ENCODE data around the gene ZSCAN12. TPM values are rescaled to one million over a fixed set of nuclear protein-coding genes. Genes with fewer than 3 reads are reported as not detected.

ZSCAN12 gene
- total RNA-seq, 2 experiments from 2014 or later = 8.4 to 10.5 TPM

GRCh38 chr6:28333047-28333446 lies 66.5 kb downstream of the ZSCAN12 start:
- Histone ChIP-seq H3K4me2 (ENCODE audit: low read length) (no peak overlapping the region), H3K79me2 (ENCODE audit: insufficient read depth, low read depth, low read length) (no peaks in the 10 kb centered on the region), H2AFZ (ENCODE audit: low read length) (no peak overlapping the region), H3K4me3 (ENCODE audit: low read depth, low read length, poor library complexity, severe bottlenecking) (no peak overlapping the region), H3K9me3 (ENCODE audit: low read length) (no peaks in the 10 kb centered on the region), H3K9me2 (ENCODE audit: insufficient read depth, low read length) (no peaks in the 10 kb centered on the region), H3K36me3 (ENCODE audit: insufficient read depth, low read length) (no peaks in the 10 kb centered on the region), H3K4me1 (ENCODE audit: insufficient read depth, low read length, poor library complexity, severe bottlenecking) (peaks cover 14% of the 10 kb centered on the region), H3K27ac (ENCODE audit: low read depth, low read length, poor library complexity, severe bottlenecking) (no peak overlapping the region), H4K20me1 (ENCODE audit: insufficient read depth, low read length) (no peaks in the 10 kb centered on the region)
- BruUV-seq (replicated peaks) = no TSS peak
- POLR2A ChIA-PET = no interaction called here
- intact Hi-C loops (cut with micrococcal nuclease; ENCODE audit: unreplicated experiment) = no loop called here
- no peak for DNase-seq (ENCODE audit: low spot score)
- TF ChIP-seq, protein P1, sequence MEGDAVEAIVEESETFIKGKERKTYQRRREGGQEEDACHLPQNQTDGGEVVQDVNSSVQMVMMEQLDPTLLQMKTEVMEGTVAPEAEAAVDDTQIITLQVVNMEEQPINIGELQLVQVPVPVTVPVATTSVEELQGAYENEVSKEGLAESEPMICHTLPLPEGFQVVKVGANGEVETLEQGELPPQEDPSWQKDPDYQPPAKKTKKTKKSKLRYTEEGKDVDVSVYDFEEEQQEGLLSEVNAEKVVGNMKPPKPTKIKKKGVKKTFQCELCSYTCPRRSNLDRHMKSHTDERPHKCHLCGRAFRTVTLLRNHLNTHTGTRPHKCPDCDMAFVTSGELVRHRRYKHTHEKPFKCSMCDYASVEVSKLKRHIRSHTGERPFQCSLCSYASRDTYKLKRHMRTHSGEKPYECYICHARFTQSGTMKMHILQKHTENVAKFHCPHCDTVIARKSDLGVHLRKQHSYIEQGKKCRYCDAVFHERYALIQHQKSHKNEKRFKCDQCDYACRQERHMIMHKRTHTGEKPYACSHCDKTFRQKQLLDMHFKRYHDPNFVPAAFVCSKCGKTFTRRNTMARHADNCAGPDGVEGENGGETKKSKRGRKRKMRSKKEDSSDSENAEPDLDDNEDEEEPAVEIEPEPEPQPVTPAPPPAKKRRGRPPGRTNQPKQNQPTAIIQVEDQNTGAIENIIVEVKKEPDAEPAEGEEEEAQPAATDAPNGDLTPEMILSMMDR (conservative IDR thresholded peaks at IDR 0.05; ENCODE audit: low read length) = no peak
- TF ChIP-seq EZH2phosphoT487 (IDR thresholded peaks at IDR 0.05; ENCODE audit: borderline replicate concordance, low read depth, low read length) = no peak
- CTCF ChIA-PET (ENCODE audit: unreplicated experiment) = no interaction called here

- Histone ChIP-seq H3K4me3 (ENCODE audit: low read depth, low read length, poor library complexity, severe bottlenecking) (no peak overlapping the region), H2AFZ (ENCODE audit: low read length) (no peak overlapping the region), H3K27ac (ENCODE audit: low read depth, low read length, poor library complexity, severe bottlenecking) (no peak overlapping the region), H3K4me1 (ENCODE audit: insufficient read depth, low read length, poor library complexity, severe bottlenecking) (no peaks in the 10 kb centered on the region), H3K9me2 (ENCODE audit: insufficient read depth, low read length) (no peaks in the 10 kb centered on the region), H3K4me2 (ENCODE audit: low read length) (no peak overlapping the region), H3K36me3 (ENCODE audit: insufficient read depth, low read length) (no peaks in the 10 kb centered on the region), H3K9me3 (ENCODE audit: low read length) (no peaks in the 10 kb centered on the region), H4K20me1 (ENCODE audit: insufficient read depth, low read length) (no peaks in the 10 kb centered on the region), H3K79me2 (ENCODE audit: insufficient read depth, low read depth, low read length) (no peaks in the 10 kb centered on the region)
- no TSS peak for BruUV-seq (replicated peaks)
- no peak for DNase-seq (ENCODE audit: low spot score)
- POLR2A ChIA-PET = no interaction called here
- no peak for TF ChIP-seq EZH2phosphoT487 (IDR thresholded peaks at IDR 0.05; ENCODE audit: borderline replicate concordance, low read depth, low read length)
- TF ChIP-seq, protein P1 (conservative IDR thresholded peaks at IDR 0.05; ENCODE audit: low read length) = no peak
- intact Hi-C loops (cut with micrococcal nuclease; ENCODE audit: unreplicated experiment) = no loop called here
- CTCF ChIA-PET (ENCODE audit: unreplicated experiment) = no interaction called here
Observed at GRCh38 chr6:28330041-28330440, 69.5 kb downstream of the ZSCAN12 start.

Small RNAs within 50 kb of the gene (small RNA-seq; reads per million reads assigned to genes)
- gene RNU2-45P = not detected

Other genes starting within 250 kb of the ZSCAN12 start
- 7.3 and 9.0 TPM in 2 replicates for gene ZSCAN9, start 174.5 kb downstream of the ZSCAN12 start, total RNA-seq (2014; rRNA removed; shearing (Covaris generic))
- gene ZSCAN9, start 174.5 kb downstream of the ZSCAN12 start, total RNA-seq (2022) = 3.1 and 7.0 TPM in 2 replicates
- 7.9 and 9.3 TPM in 2 replicates for gene ZKSCAN4, start 147.5 kb downstream of the ZSCAN12 start, total RNA-seq (2014; rRNA removed; shearing (Covaris generic))
- 6.9 and 7.9 TPM in 2 replicates for gene ZKSCAN4, start 147.5 kb downstream of the ZSCAN12 start, total RNA-seq (2022)
- gene NKAPL, start 140.4 kb downstream of the ZSCAN12 start, total RNA-seq (2014; rRNA removed; shearing (Covaris generic)) = not detected in 2 replicates
- not detected in 2 replicates for gene NKAPL, start 140.4 kb downstream of the ZSCAN12 start, total RNA-seq (2022)
- 6.8 and 15.4 TPM in 2 replicates for gene ZSCAN26, start 132.6 kb downstream of the ZSCAN12 start, total RNA-seq (2014; rRNA removed; shearing (Covaris generic))
- gene ZSCAN26, start 132.6 kb downstream of the ZSCAN12 start, total RNA-seq (2022) = 2.8 and 6.3 TPM in 2 replicates
- gene PGBD1, start 118.2 kb downstream of the ZSCAN12 start, total RNA-seq (2014; rRNA removed; shearing (Covaris generic)) = 1.6 and 3.3 TPM in 2 replicates
- 1.6 and 1.9 TPM in 2 replicates for gene PGBD1, start 118.2 kb downstream of the ZSCAN12 start, total RNA-seq (2022)
- not detected in 2 replicates for gene ZSCAN31, start 63.6 kb downstream of the ZSCAN12 start, total RNA-seq (2014; rRNA removed; shearing (Covaris generic))
- gene ZSCAN31, start 63.6 kb downstream of the ZSCAN12 start, total RNA-seq (2022) = not detected in 2 replicates
- 2.5 and 3.2 TPM in 2 replicates for gene ZKSCAN3, start 49.8 kb downstream of the ZSCAN12 start, total RNA-seq (2014; rRNA removed; shearing (Covaris generic))
- gene ZKSCAN3, start 49.8 kb downstream of the ZSCAN12 start, total RNA-seq (2022) = 6.7 and 7.1 TPM in 2 replicates
- not detected in 2 replicates for gene ZSCAN23, start 43.7 kb upstream of the ZSCAN12 start, total RNA-seq (2014; rRNA removed; shearing (Covaris generic))
- gene ZSCAN23, start 43.7 kb upstream of the ZSCAN12 start, total RNA-seq (2022) = not detected in 2 replicates
- not detected in 2 replicates for gene GPX6, start 116.0 kb upstream of the ZSCAN12 start, total RNA-seq (2014; rRNA removed; shearing (Covaris generic))
- gene GPX6, start 116.0 kb upstream of the ZSCAN12 start, total RNA-seq (2022) = not detected in 2 replicates
- 0.09 TPM in 1 of 2 replicates, not detected in the other for gene GPX5, start 126.1 kb upstream of the ZSCAN12 start, total RNA-seq (2014; rRNA removed; shearing (Covaris generic))
- not detected in 2 replicates for gene GPX5, start 126.1 kb upstream of the ZSCAN12 start, total RNA-seq (2022)